GM18951 (cell line): ENCODE results near the gene RNF8.
A peak's percentile ranks its signal among the peaks of the same experiment; 100 is the strongest.
"Not testable (repeated sequence)": the region's sequence is repeated elsewhere in the genome, so short reads cannot be mapped to it uniquely, and the experiment has no call there.

Experiments
- POLR2A ChIP-seq: IDR thresholded peaks from 4 replicates; pipeline ENCODE4 v1.6.1; 2011; ENCODE audit warnings: mild to moderate bottlenecking; ENCODE audit not compliant: insufficient read length, insufficient read depth; ENCODE audit errors: extremely low read depth
- in situ Hi-C: fragments of 300-500 bp; cut with MboI; formaldehyde crosslinking; loops from one replicate; pipeline ENCODE4 v1.12.0; 2022; ENCODE audit warnings: low sequenced_read_pairs, mixed read lengths, inconsistent platforms; ENCODE audit not compliant: unreplicated experiment

The RNF8 gene

GRCh38 chr6:37353761-37354525 lies at the start of gene RNF8:
TSS of gene RNF8 (plus strand) at chr6:37353983. CDS start at chr6:37354165, 182 bp downstream.
- peak; percentile 86 for TF ChIP-seq POLR2A
- in situ Hi-C loops = no loop called here

- in situ Hi-C loops = no loop called here
- no peak for TF ChIP-seq POLR2A
These were observed 49.0 kb upstream of the RNF8 start for GRCh38 chr6:37304766-37305165.

GRCh38 chr6:37305841-37306425 lies 47.9 kb upstream of the RNF8 start:
- TF ChIP-seq POLR2A = no peak
- in situ Hi-C loops = no loop called here

- in situ Hi-C loops = no loop called here
These were observed 47.1 kb upstream of the RNF8 start for GRCh38 chr6:37306624-37307222.

GRCh38 chr6:37307484-37307883 lies 46.3 kb upstream of the RNF8 start:
- in situ Hi-C loops = not testable (repeated sequence)

More at GRCh38 chr6:37306624-37307222, 47.1 kb upstream of the RNF8 start:
- TF ChIP-seq POLR2A = no peak

- in situ Hi-C loops = no loop called here
- TF ChIP-seq POLR2A = no peak
These were observed 45.5 kb upstream of the RNF8 start for GRCh38 chr6:37308069-37308815.

GRCh38 chr6:37309046-37309445 lies 44.7 kb upstream of the RNF8 start:
- TF ChIP-seq POLR2A = no peak
- in situ Hi-C loops = no loop called here

GRCh38 chr6:37309692-37310091 lies 44.1 kb upstream of the RNF8 start:
- no peak for TF ChIP-seq POLR2A
- in situ Hi-C loops = no loop called here

- no peak for TF ChIP-seq POLR2A
- in situ Hi-C loops = no loop called here
These were observed 42.8 kb upstream of the RNF8 start for GRCh38 chr6:37310966-37311365.

- in situ Hi-C loops = no loop called here
- TF ChIP-seq POLR2A = no peak
These were observed 41.9 kb upstream of the RNF8 start for GRCh38 chr6:37311741-37312473.

GRCh38 chr6:37313723-37314486 lies 39.9 kb upstream of the RNF8 start:
- no peak for TF ChIP-seq POLR2A
- in situ Hi-C loops = no loop called here

GRCh38 chr6:37314487-37315156 lies 39.2 kb upstream of the RNF8 start:
- in situ Hi-C loops = no loop called here
- TF ChIP-seq POLR2A = no peak
